ENCODE measurements around the gene SLC6A8. TPM values are rescaled to one million over a fixed set of nuclear protein-coding genes. Genes with fewer than 3 reads are reported as not detected.
"Not testable (repeated sequence)": the region's sequence is repeated elsewhere in the genome, so short reads cannot be mapped to it uniquely, and the experiment has no call there.

SLC6A8 gene
- total and polyA plus RNA-seq, 2 donors (not counting 3 experiments of a cell fraction or from before 2014, with no cell fraction given), result 22.7 to 23.6 TPM

DNA sequence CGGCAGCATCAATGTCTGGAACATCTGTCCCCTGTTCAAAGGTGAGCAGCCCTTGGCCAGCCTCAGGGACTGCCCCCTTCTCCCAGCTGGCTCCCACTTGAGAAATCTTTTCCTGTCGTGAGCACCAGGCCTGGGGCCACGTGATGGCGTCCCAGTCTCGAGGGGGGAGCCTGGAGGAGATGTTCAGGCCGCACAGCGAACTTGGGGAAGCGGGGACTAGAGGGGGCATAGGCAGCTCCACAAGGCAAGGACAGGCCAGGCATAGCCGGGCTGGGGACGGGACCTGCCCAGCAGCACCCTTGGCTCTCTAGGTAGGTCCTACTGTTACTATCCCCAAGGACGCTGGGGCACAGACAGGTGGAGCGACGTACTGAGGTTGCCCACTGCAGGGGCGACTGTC lies 2.7 kb downstream of the SLC6A8 start:
- FAIRE-seq, result no peak
- BruUV-seq (replicated peaks), result no TSS peak
- DNase-seq (ENCODE audit: low read depth, low spot score), result no peak
- dilution Hi-C loops (cut with MboI; ENCODE audit: extremely low pct_ligation_motif_present, low sequenced_read_pairs), result no loop called here
- ChIA-PET POLR2A (no interaction called here), CTCF (no interaction called here)
- Histone ChIP-seq H3K4me3 (replicated peaks in 1 of 3; ENCODE audit: insufficient read depth in 1 of 3, low read depth in 1 of 3, low read length in 3 of 3) (no peak overlapping the region), H3K36me3 (ENCODE audit: control insufficient read depth in 2 of 2, extremely low read depth in 1 of 2, insufficient read depth in 2 of 2, low read length in 2 of 2) (no peaks in the 10 kb centered on the region), H3K4me2 (ENCODE audit: insufficient read depth, low read length) (no peak overlapping the region), H3K4me1 (ENCODE audit: control insufficient read depth, extremely low read depth, insufficient read depth, low read length) (peaks cover 4% of the 10 kb centered on the region), H4K20me1 (replicated peaks; ENCODE audit: control insufficient read depth, extremely low read depth, insufficient read depth, low read length) (no peaks in the 10 kb centered on the region), H3K27me3 (ENCODE audit: control insufficient read depth in 2 of 2, insufficient read depth in 2 of 2, low read length in 2 of 2) (no peaks in the 10 kb centered on the region), H3K9me3 (replicated peaks; ENCODE audit: control insufficient read depth, insufficient read depth, low read length) (no peaks in the 10 kb centered on the region), H3K9ac (replicated peaks; ENCODE audit: extremely low read depth, insufficient read depth, low read length) (no peak overlapping the region), H3K27ac (ENCODE audit: insufficient read depth, low read depth, low read length) (no peak overlapping the region), H3K9me1 (replicated peaks; ENCODE audit: control insufficient read depth, extremely low read depth, insufficient read depth, low read length) (no peaks in the 10 kb centered on the region), H3K79me2 (ENCODE audit: control insufficient read depth, insufficient read depth, low read length) (no peaks in the 10 kb centered on the region), H2AFZ (ENCODE audit: low read depth, low read length) (no peak overlapping the region)
- TF ChIP-seq, protein P1, sequence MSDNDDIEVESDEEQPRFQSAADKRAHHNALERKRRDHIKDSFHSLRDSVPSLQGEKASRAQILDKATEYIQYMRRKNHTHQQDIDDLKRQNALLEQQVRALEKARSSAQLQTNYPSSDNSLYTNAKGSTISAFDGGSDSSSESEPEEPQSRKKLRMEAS (IDR thresholded peaks at IDR 0.05; ENCODE audit: insufficient read depth, insufficient read length), result no peak
- no peak for TF ChIP-seq POLR2AphosphoS5 (IDR thresholded peaks at IDR 0.05; ENCODE audit: insufficient read depth, low read depth, low read length)
- TF ChIP-seq EZH2 (IDR thresholded peaks at IDR 0.05; ENCODE audit: borderline replicate concordance, low read depth, low read length, severe bottlenecking), result no peak
- TF ChIP-seq, protein P2, sequence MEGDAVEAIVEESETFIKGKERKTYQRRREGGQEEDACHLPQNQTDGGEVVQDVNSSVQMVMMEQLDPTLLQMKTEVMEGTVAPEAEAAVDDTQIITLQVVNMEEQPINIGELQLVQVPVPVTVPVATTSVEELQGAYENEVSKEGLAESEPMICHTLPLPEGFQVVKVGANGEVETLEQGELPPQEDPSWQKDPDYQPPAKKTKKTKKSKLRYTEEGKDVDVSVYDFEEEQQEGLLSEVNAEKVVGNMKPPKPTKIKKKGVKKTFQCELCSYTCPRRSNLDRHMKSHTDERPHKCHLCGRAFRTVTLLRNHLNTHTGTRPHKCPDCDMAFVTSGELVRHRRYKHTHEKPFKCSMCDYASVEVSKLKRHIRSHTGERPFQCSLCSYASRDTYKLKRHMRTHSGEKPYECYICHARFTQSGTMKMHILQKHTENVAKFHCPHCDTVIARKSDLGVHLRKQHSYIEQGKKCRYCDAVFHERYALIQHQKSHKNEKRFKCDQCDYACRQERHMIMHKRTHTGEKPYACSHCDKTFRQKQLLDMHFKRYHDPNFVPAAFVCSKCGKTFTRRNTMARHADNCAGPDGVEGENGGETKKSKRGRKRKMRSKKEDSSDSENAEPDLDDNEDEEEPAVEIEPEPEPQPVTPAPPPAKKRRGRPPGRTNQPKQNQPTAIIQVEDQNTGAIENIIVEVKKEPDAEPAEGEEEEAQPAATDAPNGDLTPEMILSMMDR (IDR thresholded peaks at IDR 0.05; ENCODE audit: extremely low read depth in 1 of 2, insufficient read depth in 1 of 2, low read depth in 1 of 2, low read length in 2 of 2), result no peak
- no peak for TF ChIP-seq JUN (IDR thresholded peaks at IDR 0.05; ENCODE audit: borderline replicate concordance, insufficient read depth, insufficient read length, low read depth)
- TF ChIP-seq MYC (IDR thresholded peaks at IDR 0.05; ENCODE audit: low read depth, low read length), result no peak
- TF ChIP-seq GATA2 (IDR thresholded peaks at IDR 0.05; ENCODE audit: insufficient read depth, insufficient read length, low read depth, low read length), result no peak
- no peak for TF ChIP-seq POLR2A (IDR thresholded peaks at IDR 0.05; ENCODE audit: low read depth, low read length)
- TF ChIP-seq FOS (IDR thresholded peaks at IDR 0.05; ENCODE audit: borderline replicate concordance, insufficient read depth, low read length), result no peak
- intact Hi-C loops (cut with micrococcal nuclease), result no loop called here

DNA sequence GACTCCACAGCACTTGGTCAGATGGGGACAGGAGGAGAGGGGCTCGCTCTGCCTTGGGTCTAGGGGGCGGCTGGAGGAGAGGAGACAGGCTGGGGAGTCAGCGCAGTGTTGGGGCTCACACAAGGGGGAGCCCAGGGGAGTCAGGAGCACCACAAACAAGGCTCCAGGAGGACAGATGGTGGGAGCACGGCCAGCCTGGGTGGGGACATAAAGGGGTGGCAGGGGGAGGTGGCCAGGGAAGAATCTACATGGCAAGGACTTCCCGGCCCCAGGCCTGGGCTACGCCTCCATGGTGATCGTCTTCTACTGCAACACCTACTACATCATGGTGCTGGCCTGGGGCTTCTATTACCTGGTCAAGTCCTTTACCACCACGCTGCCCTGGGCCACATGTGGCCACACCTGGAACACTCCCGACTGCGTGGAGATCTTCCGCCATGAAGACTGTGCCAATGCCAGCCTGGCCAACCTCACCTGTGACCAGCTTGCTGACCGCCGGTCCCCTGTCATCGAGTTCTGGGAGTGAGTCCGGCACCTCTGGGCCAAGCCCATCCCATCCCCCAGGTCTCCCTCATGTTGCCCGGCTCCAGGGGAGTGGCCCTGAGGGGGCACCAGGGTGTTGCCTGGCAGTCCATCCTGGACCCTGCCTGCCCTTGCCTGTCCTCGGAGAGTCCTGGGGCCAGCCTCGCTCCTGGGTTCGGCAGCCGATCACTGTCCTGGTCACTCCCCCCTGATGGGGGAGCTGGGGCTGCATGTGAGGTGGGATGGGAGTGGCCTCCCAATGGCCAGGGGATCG lies 3.5 kb downstream of the SLC6A8 start:
- POLR2A ChIA-PET, result not testable (repeated sequence)

More for the DNA sequence above, 3.5 kb downstream of the SLC6A8 start:
- H3K9me1 ChIP-seq (replicated peaks; ENCODE audit: control insufficient read depth, extremely low read depth, insufficient read depth, low read length); CTCF ChIA-PET; H3K4me3 ChIP-seq (replicated peaks in 1 of 3; ENCODE audit: insufficient read depth in 1 of 3, low read depth in 1 of 3, low read length in 3 of 3); H3K4me1 ChIP-seq (ENCODE audit: control insufficient read depth, extremely low read depth, insufficient read depth, low read length); H3K27me3 ChIP-seq (ENCODE audit: control insufficient read depth in 2 of 2, insufficient read depth in 2 of 2, low read length in 2 of 2); H3K9me3 ChIP-seq (replicated peaks; ENCODE audit: control insufficient read depth, insufficient read depth, low read length); H4K20me1 ChIP-seq (replicated peaks; ENCODE audit: control insufficient read depth, extremely low read depth, insufficient read depth, low read length); H3K27ac ChIP-seq (ENCODE audit: insufficient read depth, low read depth, low read length); dilution Hi-C loops (cut with MboI; ENCODE audit: extremely low pct_ligation_motif_present, low sequenced_read_pairs); H3K4me2 ChIP-seq (ENCODE audit: insufficient read depth, low read length); H2AFZ ChIP-seq (ENCODE audit: low read depth, low read length); H3K36me3 ChIP-seq (ENCODE audit: control insufficient read depth in 2 of 2, extremely low read depth in 1 of 2, insufficient read depth in 2 of 2, low read length in 2 of 2); H3K79me2 ChIP-seq (ENCODE audit: control insufficient read depth, insufficient read depth, low read length); BruUV-seq (replicated peaks); intact Hi-C loops (cut with micrococcal nuclease); H3K9ac ChIP-seq (replicated peaks; ENCODE audit: extremely low read depth, insufficient read depth, low read length); DNase-seq (ENCODE audit: low read depth, low spot score); FAIRE-seq: not testable (repeated sequence)
